ENCODE data around the gene MAEA. TPM values are rescaled to one million over a fixed set of nuclear protein-coding genes. Genes with fewer than 3 reads are reported as not detected.
A peak's percentile ranks its signal among the peaks of the same experiment; 100 is the strongest.

Gene MAEA
- total RNA-seq, 2 donors from 2014 or later: 42.8 to 50.1 TPM

DNA sequence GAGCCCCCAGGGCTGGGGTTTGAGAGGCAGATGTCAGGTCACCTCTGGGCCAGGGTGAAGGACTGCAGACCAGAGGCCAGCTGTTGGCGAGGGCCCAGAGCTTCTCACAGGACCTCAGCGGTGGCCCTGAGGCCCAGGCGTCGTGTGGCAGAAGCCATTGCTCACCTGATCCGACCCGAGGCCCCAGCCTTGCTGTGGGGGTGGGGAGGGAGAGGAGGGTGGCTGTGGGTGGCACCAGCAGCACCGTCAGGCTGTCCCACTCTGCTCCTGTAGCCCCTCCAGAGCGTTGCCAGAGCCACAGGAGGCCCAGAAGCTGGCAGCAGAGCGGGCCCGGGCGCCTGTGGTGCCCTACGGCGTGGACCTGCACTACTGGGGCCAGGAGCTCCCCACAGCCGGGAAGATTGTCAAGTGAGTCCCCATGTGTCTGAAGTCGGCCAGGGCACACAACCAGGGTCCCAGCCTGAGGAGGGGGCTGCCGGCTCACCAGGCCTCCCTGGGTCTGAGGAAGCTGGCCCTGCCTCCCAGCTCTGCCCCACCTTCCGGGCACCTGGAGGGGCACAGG, 86.2 kb downstream of the MAEA start:
- no peaks in the 10 kb centered on the region for H3K9me3 Mint-ChIP-seq
- no peak for ATAC-seq
- H3K36me3 Mint-ChIP-seq: peaks cover 0 to 9% of the 10 kb centered on the region in 2 donors
- H3K27ac Mint-ChIP-seq: no peak overlapping the region
- DNase-seq (ENCODE audit: low spot score in 2 of 2): peak in 1 of 2 donors; percentile 49

DNA sequence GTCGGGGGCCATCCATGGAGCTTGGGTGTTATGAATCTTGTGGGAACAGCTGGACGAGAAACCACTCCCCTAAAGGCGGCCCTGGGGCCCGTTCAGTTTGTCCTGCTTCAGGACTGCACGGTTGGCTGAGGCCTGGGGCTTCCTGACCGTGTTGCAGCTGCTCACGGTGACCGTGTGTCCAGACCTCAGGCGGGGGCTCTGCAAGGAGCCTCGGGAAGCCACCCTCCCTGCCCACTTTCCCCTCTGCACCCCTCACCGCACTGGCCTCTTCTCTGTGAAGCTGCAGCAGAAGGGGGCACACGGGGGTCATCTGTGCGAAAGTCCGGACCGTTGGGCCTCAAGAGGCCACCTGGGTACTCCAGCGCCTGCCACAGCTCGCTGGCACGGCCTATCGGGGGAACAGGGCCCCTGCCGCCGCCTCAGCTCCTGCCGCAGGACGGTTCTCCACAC, 86.7 kb downstream of the MAEA start:
- DNase-seq (ENCODE audit: low spot score in 2 of 2): no peak
- no peak overlapping the region for H3K27ac Mint-ChIP-seq
- ATAC-seq: no peak
- peaks cover 0 to 9% of the 10 kb centered on the region in 2 donors for H3K36me3 Mint-ChIP-seq
- no peaks in the 10 kb centered on the region for H3K9me3 Mint-ChIP-seq

DNA sequence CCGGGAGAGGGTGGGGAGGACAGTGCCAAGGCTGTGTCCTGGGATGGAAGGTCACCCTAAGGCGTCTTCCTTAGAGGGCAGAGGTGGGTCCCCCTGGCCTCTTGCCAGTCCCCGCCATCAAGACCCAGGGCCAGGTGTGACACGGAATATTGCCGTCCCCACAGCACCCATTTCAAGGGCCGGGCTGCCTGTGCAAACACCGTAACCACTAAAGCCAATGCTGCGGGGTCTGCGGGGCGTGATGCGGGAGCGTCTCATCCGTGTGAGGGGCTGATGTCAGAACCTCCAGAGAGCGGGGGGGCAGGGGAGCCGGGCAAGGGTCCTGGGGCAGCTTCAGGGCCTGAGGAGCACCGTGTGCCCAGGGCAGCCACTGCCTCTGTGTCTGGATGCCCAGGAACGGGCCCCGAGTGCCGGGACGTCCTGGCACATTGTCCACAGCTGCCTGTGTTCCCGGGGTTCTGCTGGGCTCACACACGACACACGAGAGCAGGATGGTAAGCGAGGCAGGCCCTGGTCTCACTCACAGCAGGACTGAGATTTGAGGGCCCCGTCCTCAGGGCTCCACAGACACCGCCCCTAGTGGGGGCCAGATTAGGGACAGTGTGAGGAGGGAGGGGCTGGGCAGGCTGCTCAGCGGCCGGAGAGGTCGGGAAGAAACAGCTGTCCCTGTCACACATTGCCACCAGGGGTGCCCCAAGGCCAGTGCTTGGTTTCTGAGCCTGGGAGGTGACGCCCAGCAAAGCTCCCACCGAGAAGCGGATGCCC, 87.3 kb downstream of the MAEA start:
- H3K36me3 Mint-ChIP-seq: peaks cover 0 to 9% of the 10 kb centered on the region in 2 donors
- ATAC-seq (no peak), DNase-seq (ENCODE audit: low spot score in 2 of 2) (peak in 1 of 2 donors; percentile 41)
- no peak overlapping the region for H3K27ac Mint-ChIP-seq
- no peaks in the 10 kb centered on the region for H3K9me3 Mint-ChIP-seq

DNA sequence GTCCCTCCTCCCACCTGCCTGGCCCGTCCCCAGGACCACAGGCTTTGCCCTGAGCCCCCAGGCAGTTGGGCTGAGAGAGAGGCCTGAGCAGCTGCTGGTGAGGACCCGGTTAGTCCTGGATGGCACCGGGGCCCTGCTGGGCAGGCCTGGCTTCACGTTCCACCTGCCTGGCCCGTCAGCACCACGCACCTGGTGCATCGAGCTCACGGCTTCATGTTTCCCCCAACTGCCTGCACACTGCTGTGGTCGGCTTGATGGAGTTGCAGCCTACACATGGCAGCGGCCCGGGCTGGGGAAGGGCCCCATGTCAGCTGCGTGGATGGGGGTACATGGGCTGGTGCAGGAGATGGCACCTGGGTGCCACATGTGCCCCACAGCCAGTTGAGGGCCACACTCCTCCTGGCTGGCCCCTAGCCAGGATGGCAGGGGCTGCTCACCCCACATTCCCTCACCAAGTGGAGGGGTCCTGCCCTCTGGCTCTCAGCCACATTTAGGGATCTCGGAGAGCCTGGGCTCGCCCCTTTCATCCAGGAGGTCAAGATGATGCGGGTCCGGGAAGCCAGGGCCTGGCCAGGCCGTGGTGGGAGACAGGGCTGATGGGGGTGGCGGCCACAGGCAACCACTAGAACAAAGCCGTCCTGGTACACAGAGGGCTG, 88.0 kb downstream of the MAEA start:
- H3K27ac Mint-ChIP-seq: no peak overlapping the region
- no peaks in the 10 kb centered on the region for H3K9me3 Mint-ChIP-seq
- peak in 1 of 2 donors; percentile 53 for DNase-seq (ENCODE audit: low spot score in 2 of 2)
- peaks cover 0 to 4% of the 10 kb centered on the region in 2 donors for H3K36me3 Mint-ChIP-seq
- no peak for ATAC-seq

- Mint-ChIP-seq H3K36me3 (no peaks in the 10 kb centered on the region), H3K27ac (no peak overlapping the region), H3K9me3 (no peaks in the 10 kb centered on the region)
- DNase-seq (ENCODE audit: low spot score in 2 of 2): peak in 1 of 2 donors; percentile 45
- no peak for ATAC-seq
Measured at GRCh38 chr4:1378559-1379231, 89.0 kb downstream of the MAEA start.

DNA sequence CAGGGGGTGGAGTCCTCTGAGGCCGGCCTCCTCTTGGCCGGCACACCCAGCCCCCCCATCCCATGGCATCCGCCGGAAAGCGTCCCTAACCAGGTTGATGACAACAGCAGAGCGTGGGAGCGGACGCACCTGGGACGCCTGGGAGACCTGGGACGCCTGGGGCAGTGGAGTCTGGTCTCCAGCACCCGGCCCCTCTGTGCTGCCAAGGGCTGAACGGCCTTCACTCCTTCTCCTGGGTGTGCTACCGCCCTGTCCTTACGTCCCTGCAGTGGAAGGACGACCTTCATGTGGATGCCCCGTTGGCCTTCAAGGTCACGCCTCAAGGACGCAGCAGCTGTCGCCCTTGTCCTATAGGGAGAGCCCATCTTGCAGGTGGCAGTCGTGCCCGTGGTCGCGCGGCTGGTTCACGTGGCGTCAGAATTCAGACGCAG, 89.7 kb downstream of the MAEA start:
- Mint-ChIP-seq H3K36me3 (no peaks in the 10 kb centered on the region), H3K9me3 (no peaks in the 10 kb centered on the region), H3K27ac (no peak overlapping the region)
- DNase-seq (ENCODE audit: low spot score in 2 of 2): no peak
- ATAC-seq: no peak

DNA sequence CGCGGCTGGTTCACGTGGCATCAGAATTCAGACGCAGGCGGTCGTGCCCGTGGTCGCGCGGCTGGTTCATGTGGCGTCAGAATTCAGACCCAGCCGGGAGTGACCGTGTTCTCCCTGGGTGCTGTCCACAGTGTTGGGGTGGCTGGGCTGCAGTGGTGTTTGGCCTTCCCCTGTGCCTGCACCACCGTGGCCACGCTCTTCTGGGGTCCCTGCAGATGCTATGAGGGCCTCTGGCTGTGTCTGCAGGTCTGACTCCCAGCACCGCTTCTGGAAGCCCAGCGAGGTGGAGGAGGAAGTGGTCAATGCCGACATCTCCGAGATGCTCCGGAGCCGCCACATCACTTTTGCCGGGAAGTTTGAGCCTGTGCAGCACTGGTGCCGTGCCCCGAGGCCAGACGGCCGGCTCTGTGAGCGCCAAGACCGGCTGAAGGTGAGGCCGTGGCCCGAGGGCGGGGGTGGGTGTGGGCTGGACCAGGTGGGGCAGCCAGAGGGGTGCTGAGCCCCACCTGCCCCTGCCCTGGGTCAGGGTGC, 90.2 kb downstream of the MAEA start:
- H3K27ac Mint-ChIP-seq: no peak overlapping the region
- H3K36me3 Mint-ChIP-seq: no peaks in the 10 kb centered on the region
- no peaks in the 10 kb centered on the region for H3K9me3 Mint-ChIP-seq
- no peak for DNase-seq (ENCODE audit: low spot score in 2 of 2)
- ATAC-seq: no peak

DNA sequence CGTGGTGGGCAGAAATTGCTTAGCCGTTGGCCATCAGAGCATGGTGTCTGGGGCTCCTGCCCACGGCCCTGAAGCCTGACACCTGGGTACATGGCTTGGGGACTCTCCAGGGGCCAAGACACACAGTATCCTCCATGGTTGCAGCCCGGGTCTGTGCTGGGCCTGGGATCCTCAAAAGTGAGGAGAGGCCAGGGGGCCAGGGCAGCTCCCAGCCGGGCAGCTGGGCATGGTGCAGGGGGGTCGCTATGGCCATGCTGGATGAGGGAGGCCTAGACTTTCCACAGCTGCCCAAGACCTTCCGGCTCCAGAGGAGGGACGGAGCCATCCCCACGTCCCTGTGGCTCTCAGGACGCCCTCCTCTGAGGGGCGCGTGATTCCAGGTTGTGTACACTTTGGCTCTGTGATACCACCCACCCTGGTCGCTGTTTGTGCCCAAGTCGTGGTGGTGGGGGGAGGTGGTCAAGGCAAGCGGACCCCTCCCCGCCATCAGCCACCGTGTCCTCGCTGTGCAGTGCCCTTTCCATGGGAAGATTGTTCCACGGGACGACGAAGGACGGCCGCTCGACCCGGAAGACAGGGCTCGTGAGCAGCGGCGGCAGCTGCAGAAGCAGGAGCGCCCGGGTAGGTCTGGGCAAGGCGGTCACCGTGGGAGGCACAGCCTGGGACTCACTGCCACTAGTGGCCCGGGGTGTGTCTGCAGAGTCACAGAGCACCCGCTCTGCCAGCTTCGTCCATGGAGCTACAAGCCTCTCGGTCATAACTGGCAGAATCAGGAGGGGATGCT, 90.9 kb downstream of the MAEA start:
- H3K36me3 Mint-ChIP-seq: peaks cover 0 to under 1% of the 10 kb centered on the region in 2 donors
- ATAC-seq: no peak
- H3K27ac Mint-ChIP-seq: no peak overlapping the region
- H3K9me3 Mint-ChIP-seq: no peaks in the 10 kb centered on the region
- no peak for DNase-seq (ENCODE audit: low spot score in 2 of 2)

GRCh38 chr4:1381181-1381621, 91.5 kb downstream of the MAEA start:
- no peaks in the 10 kb centered on the region for H3K9me3 Mint-ChIP-seq
- H3K36me3 Mint-ChIP-seq: peaks cover 0 to 7% of the 10 kb centered on the region in 2 donors
- DNase-seq (ENCODE audit: low spot score in 2 of 2) (no peak), ATAC-seq (no peak)
- H3K27ac Mint-ChIP-seq: no peak overlapping the region

- DNase-seq (ENCODE audit: low spot score in 2 of 2): no peak
Measured at GRCh38 chr4:1381944-1382541, 92.4 kb downstream of the MAEA start.

DNA sequence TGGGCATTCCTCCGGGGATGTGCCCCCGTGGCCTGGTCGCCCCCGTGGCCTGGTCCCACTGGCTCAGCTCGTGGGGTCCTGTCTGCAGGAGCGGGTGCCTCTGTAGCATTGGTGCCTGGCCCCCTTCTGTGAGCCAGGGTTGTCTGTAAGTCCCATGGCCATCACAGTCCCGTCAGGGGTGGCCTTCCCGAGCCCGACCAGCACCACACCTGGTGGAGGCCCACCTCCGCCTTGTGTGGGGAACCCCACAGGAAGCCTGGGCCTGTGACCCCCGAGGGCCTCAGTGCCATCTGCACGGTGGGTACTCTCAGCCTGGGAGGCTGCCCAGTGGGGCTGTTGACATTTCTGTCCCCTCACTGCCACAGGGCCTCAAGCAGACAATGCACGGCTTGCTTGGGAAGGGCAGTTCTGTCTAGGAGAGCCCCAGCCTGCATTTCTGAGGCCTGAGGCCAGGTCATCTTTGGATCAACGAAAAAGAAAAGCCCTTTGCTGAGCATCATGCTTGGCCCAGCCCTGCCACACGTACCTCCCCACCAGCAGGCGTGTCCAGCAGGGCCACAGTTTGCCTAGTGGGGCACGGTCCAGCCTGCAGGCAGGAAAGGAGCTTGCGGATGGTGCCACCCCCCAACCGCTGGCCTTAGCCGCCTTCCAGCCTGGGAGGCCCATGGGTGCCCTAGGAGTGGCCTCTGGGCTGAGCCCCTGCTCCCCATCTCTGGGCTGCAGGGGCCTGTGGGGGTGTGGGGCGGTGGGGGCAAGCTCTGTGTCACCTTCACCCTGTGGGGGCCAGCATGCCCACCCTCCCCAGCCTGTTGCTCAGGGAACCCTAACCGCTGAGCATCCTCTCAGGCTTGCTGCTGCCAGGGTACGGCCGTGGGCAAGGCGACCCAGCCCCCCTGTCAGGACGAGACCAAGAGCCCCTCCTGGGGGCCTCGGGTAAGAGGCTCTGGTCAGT, 93.4 kb downstream of the MAEA start:
- Mint-ChIP-seq H3K27ac (no peak overlapping the region), H3K36me3 (peaks cover 8 to 19% of the 10 kb centered on the region in 2 donors), H3K9me3 (peaks cover 0 to 4% of the 10 kb centered on the region in 2 donors)
- DNase-seq (ENCODE audit: low spot score in 2 of 2): no peak
- no peak for ATAC-seq

More at GRCh38 chr4:1381944-1382541, 92.4 kb downstream of the MAEA start:
- Mint-ChIP-seq H3K9me3 (no peaks in the 10 kb centered on the region), H3K36me3 (peaks cover 0 to 12% of the 10 kb centered on the region in 2 donors), H3K27ac (no peak overlapping the region)
- ATAC-seq: no peak

DNA sequence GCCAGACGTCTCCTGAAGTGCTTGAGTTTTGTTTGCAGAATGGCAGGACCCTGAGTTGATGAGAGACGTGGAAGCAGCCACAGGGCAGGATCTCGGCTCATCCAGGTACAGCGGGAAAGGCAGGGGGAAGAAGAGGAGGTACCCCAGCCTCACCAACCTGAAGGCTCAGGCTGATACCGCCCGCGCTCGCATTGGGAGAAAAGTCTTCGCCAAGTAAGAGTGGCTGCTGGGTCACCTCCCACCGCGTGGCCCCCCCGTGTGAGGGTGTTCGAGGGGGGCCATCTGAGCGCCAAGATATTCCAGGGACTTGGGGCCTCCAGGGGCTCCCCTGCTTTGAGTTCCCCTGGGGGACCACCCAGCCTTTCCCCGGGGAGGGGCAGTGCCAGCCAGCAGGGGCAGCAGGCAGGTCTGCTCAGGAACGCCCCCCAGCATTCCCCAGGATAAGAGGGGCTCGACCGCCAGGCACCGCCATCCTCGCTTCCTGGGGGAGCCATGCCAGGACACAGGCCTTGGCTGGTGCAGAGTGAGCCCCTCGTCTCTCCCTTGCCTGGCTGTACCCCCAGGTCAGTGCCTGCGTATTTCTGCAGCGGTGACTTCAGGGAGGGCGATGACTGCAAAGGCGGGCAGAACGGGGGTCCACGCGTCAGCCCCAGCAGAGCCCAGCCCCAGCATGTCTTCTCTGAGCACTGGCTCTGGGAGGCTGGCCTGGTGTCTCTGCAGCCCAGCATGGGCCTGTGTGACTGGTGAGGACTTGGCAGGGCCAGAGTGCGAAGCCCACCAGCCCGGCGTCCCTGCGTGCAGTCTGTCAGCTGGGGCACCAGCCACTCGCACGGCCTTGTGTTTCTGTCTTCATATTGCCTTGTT, 94.3 kb downstream of the MAEA start:
- H3K36me3 Mint-ChIP-seq: peaks cover 17 to 27% of the 10 kb centered on the region in 2 donors
- ATAC-seq: no peak
- no peak overlapping the region for H3K27ac Mint-ChIP-seq
- H3K9me3 Mint-ChIP-seq: peaks cover 6 to 12% of the 10 kb centered on the region in 2 donors
- DNase-seq (ENCODE audit: low spot score in 2 of 2): no peak

GRCh38 chr4:1384675-1385372, 95.1 kb downstream of the MAEA start:
- H3K27ac Mint-ChIP-seq: no peak overlapping the region
- ATAC-seq (no peak), DNase-seq (ENCODE audit: low spot score in 2 of 2) (no peak)
- peaks cover 6 to 14% of the 10 kb centered on the region in 2 donors for H3K9me3 Mint-ChIP-seq
- H3K36me3 Mint-ChIP-seq: peaks cover 25 to 29% of the 10 kb centered on the region in 2 donors

All from activated naive CD4-positive, alpha-beta T cell treated with anti-CD3 and anti-CD28 coated beads, Interleukin-2, amount 50 U/mL, for 72 hours (primary cell).